ENCODE measurements around the gene MYH3.

MYH3 gene

GRCh38 chr17:10612957-10613744, 44.0 kb downstream of the MYH3 start:
- H3K27ac Mint-ChIP-seq = no peak overlapping the region
- H3K4me3 Mint-ChIP-seq = no peak overlapping the region
- H3K36me3 Mint-ChIP-seq = no peaks in the 10 kb centered on the region
- no peaks in the 10 kb centered on the region for H3K9me3 Mint-ChIP-seq
- peaks cover 35% of the 10 kb centered on the region for H3K27me3 Mint-ChIP-seq
- ATAC-seq = no peak
- H3K4me1 Mint-ChIP-seq = no peaks in the 10 kb centered on the region

GRCh38 chr17:10610884-10611283, 46.2 kb downstream of the MYH3 start:
- no peak overlapping the region for H3K4me3 Mint-ChIP-seq
- no peak overlapping the region for H3K27ac Mint-ChIP-seq
- H3K4me1 Mint-ChIP-seq = no peaks in the 10 kb centered on the region
- H3K27me3 Mint-ChIP-seq = peaks cover 33% of the 10 kb centered on the region
- no peak for ATAC-seq
- H3K36me3 Mint-ChIP-seq = no peaks in the 10 kb centered on the region
- H3K9me3 Mint-ChIP-seq = no peaks in the 10 kb centered on the region

- no peak for ATAC-seq
- Mint-ChIP-seq H3K36me3 (no peaks in the 10 kb centered on the region), H3K27me3 (peaks cover 8% of the 10 kb centered on the region), H3K4me3 (no peak overlapping the region), H3K27ac (no peak overlapping the region), H3K9me3 (no peaks in the 10 kb centered on the region), H3K4me1 (no peaks in the 10 kb centered on the region)
Observed at GRCh38 chr17:10608244-10608643, 48.9 kb downstream of the MYH3 start.

GRCh38 chr17:10606110-10606509, 51.0 kb downstream of the MYH3 start:
- H3K27ac Mint-ChIP-seq = no peak overlapping the region
- H3K4me1 Mint-ChIP-seq = no peaks in the 10 kb centered on the region
- H3K9me3 Mint-ChIP-seq = no peaks in the 10 kb centered on the region
- no peaks in the 10 kb centered on the region for H3K36me3 Mint-ChIP-seq
- no peaks in the 10 kb centered on the region for H3K27me3 Mint-ChIP-seq
- ATAC-seq = no peak
- H3K4me3 Mint-ChIP-seq = no peak overlapping the region

- Mint-ChIP-seq H3K4me3 (no peak overlapping the region), H3K9me3 (no peaks in the 10 kb centered on the region), H3K27ac (no peak overlapping the region), H3K36me3 (no peaks in the 10 kb centered on the region), H3K4me1 (no peaks in the 10 kb centered on the region), H3K27me3 (no peaks in the 10 kb centered on the region)
- no peak for ATAC-seq
Observed at GRCh38 chr17:10605221-10605783, 51.8 kb downstream of the MYH3 start.

GRCh38 chr17:10604521-10604920, 52.6 kb downstream of the MYH3 start:
- no peak overlapping the region for H3K4me3 Mint-ChIP-seq
- H3K27ac Mint-ChIP-seq = no peak overlapping the region
- no peaks in the 10 kb centered on the region for H3K4me1 Mint-ChIP-seq
- no peaks in the 10 kb centered on the region for H3K27me3 Mint-ChIP-seq
- ATAC-seq = no peak
- H3K36me3 Mint-ChIP-seq = no peaks in the 10 kb centered on the region
- no peaks in the 10 kb centered on the region for H3K9me3 Mint-ChIP-seq

- no peaks in the 10 kb centered on the region for H3K36me3 Mint-ChIP-seq
- no peaks in the 10 kb centered on the region for H3K4me1 Mint-ChIP-seq
- no peak overlapping the region for H3K27ac Mint-ChIP-seq
- no peak overlapping the region for H3K4me3 Mint-ChIP-seq
- ATAC-seq = no peak
- H3K9me3 Mint-ChIP-seq = no peaks in the 10 kb centered on the region
- no peaks in the 10 kb centered on the region for H3K27me3 Mint-ChIP-seq
Observed at GRCh38 chr17:10603931-10604330, 53.2 kb downstream of the MYH3 start.

- Mint-ChIP-seq H3K4me1 (no peaks in the 10 kb centered on the region), H3K36me3 (no peaks in the 10 kb centered on the region), H3K4me3 (no peak overlapping the region), H3K9me3 (no peaks in the 10 kb centered on the region), H3K27ac (no peak overlapping the region), H3K27me3 (peaks cover 12% of the 10 kb centered on the region)
- no peak for ATAC-seq
Observed at GRCh38 chr17:10600571-10600970, 56.5 kb downstream of the MYH3 start.

- no peak for ATAC-seq
- Mint-ChIP-seq H3K27ac (no peak overlapping the region), H3K4me1 (no peaks in the 10 kb centered on the region), H3K27me3 (peaks cover 30% of the 10 kb centered on the region), H3K4me3 (no peak overlapping the region), H3K36me3 (no peaks in the 10 kb centered on the region), H3K9me3 (peaks cover 4% of the 10 kb centered on the region)
Observed at GRCh38 chr17:10598621-10599020, 58.5 kb downstream of the MYH3 start.

- Mint-ChIP-seq H3K4me3 (no peak overlapping the region), H3K27ac (no peak overlapping the region), H3K27me3 (peaks cover 23% of the 10 kb centered on the region), H3K4me1 (no peaks in the 10 kb centered on the region), H3K9me3 (peaks cover 4% of the 10 kb centered on the region), H3K36me3 (no peaks in the 10 kb centered on the region)
- no peak for ATAC-seq
Observed at GRCh38 chr17:10589553-10590145, 67.5 kb downstream of the MYH3 start.

- Mint-ChIP-seq H3K27me3 (peaks cover 18% of the 10 kb centered on the region), H3K27ac (no peak overlapping the region), H3K36me3 (no peaks in the 10 kb centered on the region), H3K9me3 (no peaks in the 10 kb centered on the region), H3K4me1 (no peaks in the 10 kb centered on the region), H3K4me3 (no peak overlapping the region)
- no peak for ATAC-seq
Observed at GRCh38 chr17:10585529-10585928, 71.6 kb downstream of the MYH3 start.

GRCh38 chr17:10583834-10584233, 73.3 kb downstream of the MYH3 start:
- Mint-ChIP-seq H3K9me3 (no peaks in the 10 kb centered on the region), H3K4me1 (no peaks in the 10 kb centered on the region), H3K36me3 (no peaks in the 10 kb centered on the region), H3K4me3 (no peak overlapping the region), H3K27me3 (peaks cover 18% of the 10 kb centered on the region), H3K27ac (no peak overlapping the region)
- ATAC-seq = no peak

- Mint-ChIP-seq H3K4me1 (no peaks in the 10 kb centered on the region), H3K4me3 (no peak overlapping the region), H3K36me3 (no peaks in the 10 kb centered on the region), H3K27me3 (peaks cover 18% of the 10 kb centered on the region), H3K9me3 (no peaks in the 10 kb centered on the region), H3K27ac (no peak overlapping the region)
- peak; percentile 43 for ATAC-seq
Observed at GRCh38 chr17:10579270-10579669, 77.8 kb downstream of the MYH3 start.

All from stimulated activated memory B cell treated with anti-CD40 and anti-IgM and Interleukin-4, amounts not matched to agents 10 μg/mL and 1 μg/mL and 100 μg/mL, for 72 hours (primary cell).